ENCODE results near the gene HSF2BP.

GRCh38 chr21:43708745-43709381 lies 49.6 kb upstream of the HSF2BP start:
- TF ChIP-seq RAD21 (IDR thresholded peaks at IDR 0.05; ENCODE audit: low read depth) (no peak; the same call in 1 of the 2 replicates), TAF1 (IDR thresholded peaks at IDR 0.05; ENCODE audit: low read depth) (no peak), EGR1 (IDR thresholded peaks at IDR 0.05) (no peak), EP300 (IDR thresholded peaks at IDR 0.05; ENCODE audit: borderline replicate concordance) (peak; percentile 92), ZBTB7A (IDR thresholded peaks at IDR 0.05; ENCODE audit: low read depth) (no peak), USF1 (IDR thresholded peaks at IDR 0.05) (no peak), CEBPB (IDR thresholded peaks at IDR 0.05) (no peak)

All from Ishikawa (cell line).